NCI-H748 (cell line): ENCODE measurements around the gene NF1.
"Not testable (repeated sequence)": the region's sequence is repeated elsewhere in the genome, so short reads cannot be mapped to it uniquely, and the experiment has no call there.

Experiments
- DNase-seq: peaks from one replicate; lab custom pipeline; 2025; ENCODE audit not compliant: unreplicated experiment; lab: John Stamatoyannopoulos, UW

The NF1 gene

GRCh38 chr17:31176143-31176542, 81.4 kb downstream of the NF1 start:
- not testable (repeated sequence) for DNase-seq

GRCh38 chr17:31178951-31179350, 84.2 kb downstream of the NF1 start:
- DNase-seq: not testable (repeated sequence)

GRCh38 chr17:31195305-31195704, 100.5 kb downstream of the NF1 start:
- DNase-seq: no peak

GRCh38 chr17:31198026-31198425, 103.2 kb downstream of the NF1 start:
- DNase-seq: no peak

- DNase-seq: not testable (repeated sequence)
Measured at GRCh38 chr17:31198666-31199065, 103.9 kb downstream of the NF1 start.

- no peak for DNase-seq
Measured at GRCh38 chr17:31200287-31200686, 105.5 kb downstream of the NF1 start.

- DNase-seq: no peak
Measured at GRCh38 chr17:31202968-31203367, 108.2 kb downstream of the NF1 start.

- no peak for DNase-seq
Measured at GRCh38 chr17:31211352-31212012, 116.7 kb downstream of the NF1 start.

GRCh38 chr17:31216031-31216751, 121.4 kb downstream of the NF1 start:
- peak; percentile 54 for DNase-seq

- no peak for DNase-seq
Measured at GRCh38 chr17:31224366-31224765, 129.6 kb downstream of the NF1 start.

- DNase-seq: no peak
Measured at GRCh38 chr17:31225831-31226230, 131.1 kb downstream of the NF1 start.

- DNase-seq: no peak
Measured at GRCh38 chr17:31226373-31226772, 131.6 kb downstream of the NF1 start.

- DNase-seq: no peak
Measured at GRCh38 chr17:31226950-31227349, 132.2 kb downstream of the NF1 start.

- no peak for DNase-seq
Measured at GRCh38 chr17:31231852-31232251, 137.1 kb downstream of the NF1 start.

- DNase-seq: no peak
Measured at GRCh38 chr17:31235110-31235509, 140.3 kb downstream of the NF1 start.

- DNase-seq: no peak
Measured at GRCh38 chr17:31236137-31236536, 141.4 kb downstream of the NF1 start.

- no peak for DNase-seq
Measured at GRCh38 chr17:31236712-31237111, 141.9 kb downstream of the NF1 start.

GRCh38 chr17:31241116-31241515, 146.3 kb downstream of the NF1 start:
- no peak for DNase-seq

GRCh38 chr17:31248986-31249834, 154.4 kb downstream of the NF1 start:
- DNase-seq: no peak

- no peak for DNase-seq
Measured at GRCh38 chr17:31249835-31250141, 155.0 kb downstream of the NF1 start.

- no peak for DNase-seq
Measured at GRCh38 chr17:31250229-31250628, 155.5 kb downstream of the NF1 start.
